ENCODE data around the gene IRS2. TPM values are rescaled to one million over a fixed set of nuclear protein-coding genes. Genes with fewer than 3 reads are reported as not detected.

The IRS2 gene
- total RNA-seq, 4 donors from 2014 or later: 52.6 to 114 (median 56.1) TPM

DNA sequence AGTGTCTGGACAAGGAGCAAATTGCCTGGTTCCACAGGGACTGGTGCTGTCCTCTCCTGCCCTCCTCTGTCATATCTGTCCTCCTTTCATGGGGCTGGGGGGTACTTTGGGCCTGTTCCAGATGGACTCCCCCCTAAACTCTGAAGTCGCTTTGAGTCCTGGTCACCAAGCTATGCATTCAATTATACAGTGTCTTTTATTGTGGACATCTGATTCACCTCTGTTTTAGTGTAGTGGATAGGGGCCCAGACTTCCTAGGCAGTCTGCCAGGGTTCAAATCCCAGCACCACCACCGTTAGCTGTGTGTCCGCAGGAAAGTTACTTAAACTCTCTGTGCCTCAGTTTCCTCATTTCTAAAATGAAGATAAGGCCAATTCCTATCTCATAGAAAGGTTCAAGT, 21.0 kb upstream of the IRS2 start:
- H3K4me3 ChIP-seq (ENCODE audit: low read depth, poor library complexity, severe bottlenecking): no peak overlapping the region
- no peak for DNase-seq (ENCODE audit: low spot score in 2 of 2)
- WGBS, 2 donors: 92 to 93% methylated on average over 3 of the region's 3 CpGs
- TF ChIP-seq, protein P1, sequence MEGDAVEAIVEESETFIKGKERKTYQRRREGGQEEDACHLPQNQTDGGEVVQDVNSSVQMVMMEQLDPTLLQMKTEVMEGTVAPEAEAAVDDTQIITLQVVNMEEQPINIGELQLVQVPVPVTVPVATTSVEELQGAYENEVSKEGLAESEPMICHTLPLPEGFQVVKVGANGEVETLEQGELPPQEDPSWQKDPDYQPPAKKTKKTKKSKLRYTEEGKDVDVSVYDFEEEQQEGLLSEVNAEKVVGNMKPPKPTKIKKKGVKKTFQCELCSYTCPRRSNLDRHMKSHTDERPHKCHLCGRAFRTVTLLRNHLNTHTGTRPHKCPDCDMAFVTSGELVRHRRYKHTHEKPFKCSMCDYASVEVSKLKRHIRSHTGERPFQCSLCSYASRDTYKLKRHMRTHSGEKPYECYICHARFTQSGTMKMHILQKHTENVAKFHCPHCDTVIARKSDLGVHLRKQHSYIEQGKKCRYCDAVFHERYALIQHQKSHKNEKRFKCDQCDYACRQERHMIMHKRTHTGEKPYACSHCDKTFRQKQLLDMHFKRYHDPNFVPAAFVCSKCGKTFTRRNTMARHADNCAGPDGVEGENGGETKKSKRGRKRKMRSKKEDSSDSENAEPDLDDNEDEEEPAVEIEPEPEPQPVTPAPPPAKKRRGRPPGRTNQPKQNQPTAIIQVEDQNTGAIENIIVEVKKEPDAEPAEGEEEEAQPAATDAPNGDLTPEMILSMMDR (IDR thresholded peaks at IDR 0.05): no peak
- TF ChIP-seq POLR2A (IDR thresholded peaks at IDR 0.05): no peak
- intact Hi-C loops (cut with DNase I; ENCODE audit: low total_unique reads): no loop called here

- intact Hi-C loops (cut with DNase I; ENCODE audit: low total_unique reads): no loop called here
- TF ChIP-seq, protein P1 (IDR thresholded peaks at IDR 0.05): no peak
- TF ChIP-seq POLR2A (IDR thresholded peaks at IDR 0.05): no peak
- WGBS, 2 donors: 80 to 93% methylated on average over 9 of the region's 9 CpGs
- no peak for DNase-seq (ENCODE audit: low spot score in 2 of 2)
- no peak overlapping the region for H3K4me3 ChIP-seq (ENCODE audit: low read depth, poor library complexity, severe bottlenecking)
Measured at GRCh38 chr13:109804654-109805053, 18.3 kb upstream of the IRS2 start.

DNA sequence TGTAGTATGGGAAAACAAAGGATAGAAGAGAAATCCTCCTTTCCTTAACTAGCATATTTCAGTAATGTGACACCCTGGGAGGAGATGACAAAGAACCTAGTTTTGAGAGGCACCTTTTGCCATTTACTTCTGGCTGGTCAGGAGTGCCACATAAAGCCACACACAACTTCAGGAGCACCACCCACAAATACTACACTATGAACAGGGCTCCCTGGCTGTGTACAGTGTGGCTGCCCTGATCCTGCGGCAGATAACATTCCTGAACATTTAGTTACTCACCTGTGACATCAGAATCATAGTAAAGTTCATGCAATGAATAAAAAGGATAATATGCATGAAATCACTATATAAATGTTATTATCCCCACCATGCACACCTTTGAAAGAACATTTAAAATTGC, 17.4 kb upstream of the IRS2 start:
- TF ChIP-seq, protein P1 (IDR thresholded peaks at IDR 0.05): no peak
- H3K4me3 ChIP-seq (ENCODE audit: low read depth, poor library complexity, severe bottlenecking): no peak overlapping the region
- DNase-seq (ENCODE audit: low spot score in 2 of 2): no peak
- WGBS, 2 donors: 59 to 65% methylated on average over 1 of the region's 1 CpG
- intact Hi-C loops (cut with DNase I; ENCODE audit: low total_unique reads): no loop called here

DNA sequence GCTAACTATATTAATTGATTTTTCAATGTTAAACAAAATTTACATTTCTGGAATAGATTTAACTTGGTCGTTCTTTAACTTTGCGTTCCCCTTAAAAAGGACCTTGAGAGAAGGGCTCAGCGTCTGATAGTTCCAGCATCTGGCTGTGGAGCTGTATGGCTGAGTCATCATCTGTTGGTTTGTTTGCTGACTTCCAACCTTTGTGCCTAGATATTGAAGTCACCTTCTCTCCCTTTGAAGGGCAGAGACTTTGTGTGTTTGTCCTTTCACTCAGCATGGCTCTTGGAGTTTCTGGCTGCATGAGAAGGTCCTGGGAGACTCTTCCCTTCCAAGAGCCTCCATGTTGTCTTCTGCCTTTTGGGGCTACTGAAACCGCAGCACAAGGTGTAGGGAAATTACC, 16.6 kb upstream of the IRS2 start:
- no peak overlapping the region for H3K4me3 ChIP-seq (ENCODE audit: low read depth, poor library complexity, severe bottlenecking)
- DNase-seq (ENCODE audit: low spot score in 2 of 2): no peak
- intact Hi-C loops (cut with DNase I; ENCODE audit: low total_unique reads): no loop called here
- WGBS, 2 donors: 92 to 95% methylated on average over 4 of the region's 4 CpGs
- no peak for TF ChIP-seq POLR2A (IDR thresholded peaks at IDR 0.05)
- TF ChIP-seq, protein P1 (IDR thresholded peaks at IDR 0.05): no peak

GRCh38 chr13:109795011-109795410, 8.6 kb upstream of the IRS2 start:
- TF ChIP-seq, protein P1 (IDR thresholded peaks at IDR 0.05): no peak
- TF ChIP-seq POLR2A (IDR thresholded peaks at IDR 0.05): no peak
- no peak for DNase-seq (ENCODE audit: low spot score in 2 of 2)
- WGBS, 2 donors: 39 to 46% methylated on average over 2 of the region's 2 CpGs
- H3K4me3 ChIP-seq (ENCODE audit: low read depth, poor library complexity, severe bottlenecking): no peak overlapping the region
- intact Hi-C loops (cut with DNase I; ENCODE audit: low total_unique reads): loop anchor here (10.0 kb wide), 1 partner anchor 310 kb away; no protein-coding TSS in a partner anchor

- intact Hi-C loops (cut with DNase I; ENCODE audit: low total_unique reads): loop anchor here (10.0 kb wide), 1 partner anchor 311 kb away; no protein-coding TSS in a partner anchor
- TF ChIP-seq POLR2A (IDR thresholded peaks at IDR 0.05): no peak
- TF ChIP-seq, protein P1 (IDR thresholded peaks at IDR 0.05): no peak
- 78% methylated on average over 12 of the region's 12 CpGs for WGBS, 2 donors
- H3K4me3 ChIP-seq (ENCODE audit: low read depth, poor library complexity, severe bottlenecking): no peak overlapping the region
- DNase-seq (ENCODE audit: low spot score in 2 of 2): no peak
Measured at GRCh38 chr13:109794095-109794494, 7.7 kb upstream of the IRS2 start.
